Osteoblast (primary cell): ENCODE data around the gene LSM4. TPM values are rescaled to one million over a fixed set of nuclear protein-coding genes. Genes with fewer than 3 reads are reported as not detected.

Source experiments
- DNase-seq: peaks from one replicate; pipeline ENCODE4 v3.0.0; 2011; ENCODE audit warnings: low spot score, mixed read lengths; ENCODE audit not compliant: insufficient read length; ENCODE audit errors: missing footprints
- H2AFZ ChIP-seq: 2 replicates; pipeline ENCODE4 v1.6.0; 2011; ENCODE audit warnings: mild to moderate bottlenecking, low read length
- H3K27ac ChIP-seq: 2 replicates; pipeline ENCODE4 v1.5.1; 2011; ENCODE audit warnings: mild to moderate bottlenecking, low read depth, low read length, moderate library complexity
- H3K27me3 ChIP-seq: 2 replicates; pipeline ENCODE4 v1.6.0; 2012; ENCODE audit warnings: mild to moderate bottlenecking, control low read depth, inconsistent platforms, low read length, moderate library complexity; ENCODE audit not compliant: insufficient read depth
- H3K36me3 ChIP-seq: 2 replicates; pipeline ENCODE4 v1.5.1; 2011; ENCODE audit warnings: mild to moderate bottlenecking, low read length, control low read depth, moderate library complexity; ENCODE audit not compliant: insufficient read depth
- H3K4me1 ChIP-seq: 2 replicates; pipeline ENCODE4 v1.5.1; 2011; ENCODE audit warnings: mild to moderate bottlenecking, low read length, control low read depth, moderate library complexity; ENCODE audit not compliant: insufficient read depth
- H3K4me2 ChIP-seq: 2 replicates; pipeline ENCODE4 v1.6.0; 2011; ENCODE audit warnings: mild to moderate bottlenecking, low read length; ENCODE audit not compliant: insufficient read depth
- H3K4me3 ChIP-seq: fragments of 200-600 bp; sonication (generic); 3 replicates; pipeline ENCODE4 v1.5.1; 2012; ENCODE audit warnings: mild to moderate bottlenecking, low read length, inconsistent platforms; ENCODE audit not compliant: insufficient read depth
- H3K79me2 ChIP-seq: 2 replicates; pipeline ENCODE4 v1.6.0; 2012; ENCODE audit warnings: mild to moderate bottlenecking, low read length, control low read depth, inconsistent platforms; ENCODE audit not compliant: insufficient read depth
- H3K9me3 ChIP-seq: 2 replicates; pipeline ENCODE4 v1.5.1; 2011; ENCODE audit warnings: low read depth, low read length, control low read depth
- H4K20me1 ChIP-seq: 2 replicates; pipeline ENCODE4 v1.6.0; 2012; ENCODE audit warnings: mild to moderate bottlenecking, low read length, control low read depth; ENCODE audit not compliant: insufficient read depth
- total RNA-seq: library from RNA; depleted of rRNA; stranded (reverse); fragments of >200 nt; gene quantifications from 2 replicates; pipeline ENCODE4 v1.2.3, GENCODE V29; 2012
- TF ChIP-seq, protein P1 (sequence below): IDR thresholded peaks from 2 replicates; pipeline ENCODE4 v1.5.1; 2011; ENCODE audit warnings: mild to moderate bottlenecking, low read depth, low read length, moderate library complexity; ENCODE audit errors: extremely low read depth

The LSM4 gene
- total RNA-seq, 1 donor: 74.6 TPM

- H2AFZ ChIP-seq: no peak overlapping the region
- no peaks in the 10 kb centered on the region for H3K36me3 ChIP-seq
- no peak overlapping the region for H3K4me2 ChIP-seq
- H3K27me3 ChIP-seq: no peaks in the 10 kb centered on the region
- TF ChIP-seq, protein P1, sequence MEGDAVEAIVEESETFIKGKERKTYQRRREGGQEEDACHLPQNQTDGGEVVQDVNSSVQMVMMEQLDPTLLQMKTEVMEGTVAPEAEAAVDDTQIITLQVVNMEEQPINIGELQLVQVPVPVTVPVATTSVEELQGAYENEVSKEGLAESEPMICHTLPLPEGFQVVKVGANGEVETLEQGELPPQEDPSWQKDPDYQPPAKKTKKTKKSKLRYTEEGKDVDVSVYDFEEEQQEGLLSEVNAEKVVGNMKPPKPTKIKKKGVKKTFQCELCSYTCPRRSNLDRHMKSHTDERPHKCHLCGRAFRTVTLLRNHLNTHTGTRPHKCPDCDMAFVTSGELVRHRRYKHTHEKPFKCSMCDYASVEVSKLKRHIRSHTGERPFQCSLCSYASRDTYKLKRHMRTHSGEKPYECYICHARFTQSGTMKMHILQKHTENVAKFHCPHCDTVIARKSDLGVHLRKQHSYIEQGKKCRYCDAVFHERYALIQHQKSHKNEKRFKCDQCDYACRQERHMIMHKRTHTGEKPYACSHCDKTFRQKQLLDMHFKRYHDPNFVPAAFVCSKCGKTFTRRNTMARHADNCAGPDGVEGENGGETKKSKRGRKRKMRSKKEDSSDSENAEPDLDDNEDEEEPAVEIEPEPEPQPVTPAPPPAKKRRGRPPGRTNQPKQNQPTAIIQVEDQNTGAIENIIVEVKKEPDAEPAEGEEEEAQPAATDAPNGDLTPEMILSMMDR: no peak
- H3K4me3 ChIP-seq: no peak overlapping the region
- H3K4me1 ChIP-seq: peaks cover 26% of the 10 kb centered on the region
- no peaks in the 10 kb centered on the region for H3K9me3 ChIP-seq
- no peaks in the 10 kb centered on the region for H3K79me2 ChIP-seq
- peak; percentile 26 for DNase-seq
- H3K27ac ChIP-seq: no peak overlapping the region
- H4K20me1 ChIP-seq: no peaks in the 10 kb centered on the region
These were observed 25.6 kb downstream of the LSM4 start for GRCh38 chr19:18297308-18297707.

DNA sequence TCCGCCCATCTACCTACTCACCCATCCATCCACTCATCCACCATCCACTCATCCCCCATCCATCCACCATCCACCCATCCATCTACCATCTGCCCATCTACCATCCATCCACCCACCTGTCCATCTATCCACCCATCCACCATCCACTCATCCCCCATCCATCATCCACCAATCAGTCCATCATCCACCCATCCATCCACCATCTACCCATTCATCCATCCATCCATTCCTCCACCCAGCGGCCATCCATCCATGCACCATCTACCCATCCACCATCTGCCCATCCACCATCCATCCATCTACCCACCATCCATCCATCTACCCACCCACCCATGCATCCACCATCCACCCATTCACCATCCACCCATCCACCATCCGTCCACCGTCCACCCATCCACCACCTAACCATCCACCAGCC, 27.8 kb downstream of the LSM4 start:
- peaks cover 24% of the 10 kb centered on the region for H3K4me1 ChIP-seq
- no peaks in the 10 kb centered on the region for H3K27me3 ChIP-seq
- DNase-seq: no peak
- no peaks in the 10 kb centered on the region for H3K36me3 ChIP-seq
- no peak overlapping the region for H2AFZ ChIP-seq
- no peak overlapping the region for H3K27ac ChIP-seq
- no peaks in the 10 kb centered on the region for H3K79me2 ChIP-seq
- no peaks in the 10 kb centered on the region for H3K9me3 ChIP-seq
- H4K20me1 ChIP-seq: no peaks in the 10 kb centered on the region
- no peak overlapping the region for H3K4me3 ChIP-seq
- H3K4me2 ChIP-seq: no peak overlapping the region
- TF ChIP-seq, protein P1: no peak

GRCh38 chr19:18294467-18294864, 28.4 kb downstream of the LSM4 start:
- Histone ChIP-seq H3K79me2 (no peaks in the 10 kb centered on the region), H3K4me1 (peaks cover 26% of the 10 kb centered on the region), H3K27ac (no peak overlapping the region), H4K20me1 (no peaks in the 10 kb centered on the region), H3K4me2 (no peak overlapping the region), H3K4me3 (no peak overlapping the region), H2AFZ (no peak overlapping the region), H3K36me3 (no peaks in the 10 kb centered on the region), H3K9me3 (no peaks in the 10 kb centered on the region), H3K27me3 (no peaks in the 10 kb centered on the region)
- peak; percentile 65 for DNase-seq
- TF ChIP-seq, protein P1: no peak

DNA sequence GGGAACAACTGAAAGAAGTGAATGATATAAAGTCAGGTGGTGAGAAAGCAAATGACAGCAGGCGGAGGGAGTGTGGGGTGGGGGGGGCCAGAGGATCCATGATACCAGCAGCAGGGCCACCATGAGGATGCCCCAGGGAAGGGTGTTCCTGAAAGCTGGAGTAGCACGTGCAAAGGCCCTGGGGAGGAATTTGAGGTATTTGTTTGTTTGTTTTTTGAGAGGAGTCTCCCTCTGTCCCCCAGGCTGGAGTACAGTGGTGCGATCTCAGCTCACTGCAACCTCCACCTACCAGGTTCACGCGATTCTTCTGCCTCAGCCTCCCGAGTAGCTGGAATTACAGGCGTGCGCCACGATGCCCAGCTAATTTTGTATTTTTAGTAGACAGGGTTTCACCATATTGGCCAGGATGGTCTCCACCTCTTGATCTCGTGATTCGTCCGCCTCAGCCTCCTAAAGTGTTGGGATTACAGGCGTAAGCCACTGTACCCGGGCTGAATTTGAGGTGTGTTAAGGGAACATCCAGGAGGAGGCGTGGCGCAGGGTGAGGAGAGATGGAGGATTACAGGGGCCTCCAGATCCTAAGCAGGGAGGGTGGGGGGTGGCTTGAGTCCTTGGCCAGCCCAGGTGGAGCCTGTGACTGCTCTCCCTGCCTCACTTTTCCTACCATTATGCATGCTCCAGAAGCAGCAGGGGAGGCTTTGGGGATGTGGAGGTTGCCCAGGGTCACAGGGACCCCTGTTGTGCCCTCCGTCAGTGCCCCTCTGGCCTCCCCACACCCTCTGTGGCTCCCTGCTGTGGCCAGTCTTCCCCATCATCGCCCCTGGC, 29.0 kb downstream of the LSM4 start:
- Histone ChIP-seq H3K4me2 (peak overlapping the region; percentile 98), H3K27me3 (no peaks in the 10 kb centered on the region), H3K27ac (peak overlapping the region; percentile 71), H4K20me1 (no peaks in the 10 kb centered on the region), H2AFZ (peak overlapping the region; percentile 63), H3K4me1 (peaks cover 26% of the 10 kb centered on the region), H3K36me3 (no peaks in the 10 kb centered on the region), H3K79me2 (no peaks in the 10 kb centered on the region), H3K4me3 (peak overlapping the region; percentile 83), H3K9me3 (no peaks in the 10 kb centered on the region)
- peak; percentile 10 for DNase-seq
- TF ChIP-seq, protein P1: no peak
